Measurements from ENCODE around the gene RBM20. TPM values are rescaled to one million over a fixed set of nuclear protein-coding genes. Genes with fewer than 3 reads are reported as not detected.

RBM20 gene
- total and polyA plus RNA-seq, 2 of the 13 experiments (the other 11 are each of a cell fraction or from before 2014, with no cell fraction given), result 0.02 to 0.22 TPM

DNA sequence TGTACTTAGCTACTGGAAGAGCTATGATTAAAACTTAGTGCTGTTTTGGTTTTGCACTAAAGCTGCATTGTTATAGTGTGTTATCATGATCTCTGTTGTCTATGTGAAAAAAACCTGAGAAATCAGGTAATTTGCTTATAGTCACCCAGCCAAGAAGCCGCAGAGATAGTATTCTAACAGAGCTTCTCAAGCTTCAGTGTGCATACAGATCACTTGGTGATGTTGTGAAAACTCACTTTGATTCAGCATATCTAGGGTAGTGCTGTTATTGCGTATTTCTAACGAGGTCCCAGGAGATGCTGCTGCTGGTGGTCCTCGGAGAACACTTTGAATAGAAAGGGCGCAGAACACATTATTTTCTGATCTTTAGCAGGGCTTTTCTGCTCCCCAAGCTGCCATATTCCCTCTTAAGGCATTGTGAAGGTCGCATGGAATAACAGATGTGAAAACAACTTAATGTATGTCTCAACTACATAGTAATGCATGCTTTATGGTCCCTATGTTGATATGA, 159.2 kb downstream of the RBM20 start:
- no peak overlapping the region for H3K27ac ChIP-seq (ENCODE audit: extremely low read length, insufficient read depth, low read length)
- in situ Hi-C loops (cut with HindIII; ENCODE audit: extremely low pct_ligation_motif_present, low pct_unique_long_range_greater_than_20kb), result no loop called here

DNA sequence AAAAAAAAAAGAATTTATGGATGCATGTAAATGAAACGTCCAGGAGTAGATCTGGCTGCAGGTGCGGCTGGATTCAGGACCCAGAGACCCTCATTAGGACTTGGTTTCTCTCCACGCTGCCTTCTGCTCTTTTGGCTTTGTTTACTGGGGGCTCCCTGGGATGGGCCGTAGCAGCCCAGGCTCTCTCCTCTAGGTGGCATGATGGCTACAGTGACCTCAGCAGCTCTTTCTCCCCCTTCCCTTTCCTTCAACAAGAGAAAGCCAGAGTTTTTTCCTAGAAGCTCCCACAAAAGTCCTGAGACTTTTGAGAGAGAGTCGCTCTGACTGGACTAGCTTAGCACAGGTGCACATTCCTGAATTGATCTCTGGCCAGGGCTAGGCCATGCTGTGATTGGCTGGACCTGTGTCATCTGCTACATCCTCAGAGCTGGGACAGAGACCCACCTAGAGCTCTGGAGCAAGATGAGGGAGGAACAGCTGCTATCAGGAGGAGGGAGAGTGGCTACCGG, 159.7 kb downstream of the RBM20 start:
- Histone ChIP-seq H3K79me2 (ENCODE audit: insufficient read depth, low read length) (no peaks in the 10 kb centered on the region), H3K27me3 (ENCODE audit: control insufficient read depth in 1 of 2, insufficient read depth in 2 of 2, low read length in 2 of 2) (peaks cover 0 to 3% of the 10 kb centered on the region in 2 experiments; a peak in 1 of 5 replicates), H3K27ac (ENCODE audit: extremely low read length, insufficient read depth, low read length) (no peak overlapping the region), H2AFZ (ENCODE audit: low read length) (peak overlapping the region; percentile 16), H3K9ac (ENCODE audit: insufficient read depth, low read depth, low read length) (no peak overlapping the region), H3K4me3 (replicated peaks in 1 of 3; ENCODE audit: insufficient read depth in 1 of 3, low read depth in 2 of 3, low read length in 3 of 3) (peak overlapping the region in 1 of 3 experiments; percentile 12; a peak in 1 of 6 replicates), H3K4me2 (ENCODE audit: low read depth, low read length) (peak overlapping the region; percentile 61), H3K9me3 (ENCODE audit: low read length) (no peaks in the 10 kb centered on the region), H3K4me1 (ENCODE audit: insufficient read depth, low read length) (peaks cover 22% of the 10 kb centered on the region), H3K36me3 (replicated peaks in 1 of 2; ENCODE audit: control insufficient read depth in 1 of 2, insufficient read depth in 2 of 2, low read length in 2 of 2) (no peaks in the 10 kb centered on the region), H4K20me1 (ENCODE audit: insufficient read depth, low read length) (no peaks in the 10 kb centered on the region)
- intact Hi-C loops (cut with micrococcal nuclease; ENCODE audit: unreplicated experiment), result loop anchor here (1.0 to 5.0 kb wide), 3 partner anchors 57 to 89 kb away; partner anchors contain the start of gene PDCD4
- FAIRE-seq (peak; percentile 79), DNase-seq (ENCODE audit: low spot score) (peak; percentile 45), ATAC-seq (peak; percentile 95)
- 4% methylated on average over 6 of the region's 6 CpGs for WGBS (ENCODE audit: low lambda C conversion rate)
- in situ Hi-C loops (cut with HindIII; ENCODE audit: extremely low pct_ligation_motif_present, low pct_unique_long_range_greater_than_20kb), result no loop called here
- ChIA-PET CTCF (ENCODE audit: low intra/inter-chr PET ratio, low total read pairs) (interaction anchor here (2.2 kb wide), 1 partner anchor 90 kb away, joined by 19 read pairs; no protein-coding TSS in a partner anchor), POLR2A (interaction anchor here (0.8 to 3.0 kb wide), 6 partner anchors 40 to 115 kb away, joined by 3 to 16 read pairs (median 8); partner anchors contain the start of genes BBIP1, PDCD4 and SHOC2)
- BruUV-seq (replicated peaks), result no TSS peak
- TF ChIP-seq, protein P1, sequence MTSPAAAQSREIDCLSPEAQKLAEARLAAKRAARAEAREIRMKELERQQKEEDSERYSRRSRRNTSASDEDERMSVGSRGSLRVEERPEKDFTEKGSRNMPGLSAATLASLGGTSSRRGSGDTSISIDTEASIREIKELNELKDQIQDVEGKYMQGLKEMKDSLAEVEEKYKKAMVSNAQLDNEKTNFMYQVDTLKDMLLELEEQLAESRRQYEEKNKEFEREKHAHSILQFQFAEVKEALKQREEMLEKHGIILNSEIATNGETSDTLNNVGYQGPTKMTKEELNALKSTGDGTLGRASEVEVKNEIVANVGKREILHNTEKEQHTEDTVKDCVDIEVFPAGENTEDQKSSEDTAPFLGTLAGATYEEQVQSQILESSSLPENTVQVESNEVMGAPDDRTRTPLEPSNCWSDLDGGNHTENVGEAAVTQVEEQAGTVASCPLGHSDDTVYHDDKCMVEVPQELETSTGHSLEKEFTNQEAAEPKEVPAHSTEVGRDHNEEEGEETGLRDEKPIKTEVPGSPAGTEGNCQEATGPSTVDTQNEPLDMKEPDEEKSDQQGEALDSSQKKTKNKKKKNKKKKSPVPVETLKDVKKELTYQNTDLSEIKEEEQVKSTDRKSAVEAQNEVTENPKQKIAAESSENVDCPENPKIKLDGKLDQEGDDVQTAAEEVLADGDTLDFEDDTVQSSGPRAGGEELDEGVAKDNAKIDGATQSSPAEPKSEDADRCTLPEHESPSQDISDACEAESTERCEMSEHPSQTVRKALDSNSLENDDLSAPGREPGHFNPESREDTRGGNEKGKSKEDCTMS (CRISPR knock-in tag; conservative IDR thresholded peaks at IDR 0.05), result no peak
- no peak for TF ChIP-seq KAT7 (CRISPR knock-in tag; IDR thresholded peaks at IDR 0.05; ENCODE audit: borderline replicate concordance)
- TF ChIP-seq RXRB (CRISPR knock-in tag; IDR thresholded peaks at IDR 0.05; ENCODE audit: borderline replicate concordance), result peak; percentile 25; the same call in 1 of the 2 replicates
- TF ChIP-seq ZNF33B (CRISPR knock-in tag; IDR thresholded peaks at IDR 0.05), result no peak
- TF ChIP-seq, protein P2, sequence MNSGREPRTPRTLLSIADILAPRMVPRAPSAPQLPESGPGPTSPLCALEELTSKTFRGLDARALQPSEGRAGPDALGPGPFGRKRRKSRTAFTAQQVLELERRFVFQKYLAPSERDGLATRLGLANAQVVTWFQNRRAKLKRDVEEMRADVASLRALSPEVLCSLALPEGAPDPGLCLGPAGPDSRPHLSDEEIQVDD (CRISPR knock-in tag; IDR thresholded peaks at IDR 0.05; ENCODE audit: borderline replicate concordance), result no peak
- no peak for TF ChIP-seq ZNF234 (CRISPR knock-in tag; conservative IDR thresholded peaks at IDR 0.05)

More for the DNA sequence above, 159.2 kb downstream of the RBM20 start:
- intact Hi-C loops (cut with micrococcal nuclease; ENCODE audit: unreplicated experiment), result loop anchor here (2.0 to 5.0 kb wide), 2 partner anchors 56 to 69 kb away; partner anchors contain the start of gene PDCD4
- Histone ChIP-seq H3K9ac (ENCODE audit: insufficient read depth, low read depth, low read length) (no peak overlapping the region), H3K4me2 (ENCODE audit: low read depth, low read length) (peak overlapping the region; percentile 61), H3K79me2 (ENCODE audit: insufficient read depth, low read length) (no peaks in the 10 kb centered on the region), H3K9me3 (ENCODE audit: low read length) (no peaks in the 10 kb centered on the region), H4K20me1 (ENCODE audit: insufficient read depth, low read length) (no peaks in the 10 kb centered on the region), H3K4me1 (ENCODE audit: insufficient read depth, low read length) (peaks cover 22% of the 10 kb centered on the region), H3K4me3 (replicated peaks in 1 of 3; ENCODE audit: insufficient read depth in 1 of 3, low read depth in 2 of 3, low read length in 3 of 3) (0 out of 6 replicates have a peak overlapping the region, but pooled peaks of 1 of the 3 experiments have one; percentile 12), H3K27me3 (ENCODE audit: control insufficient read depth in 1 of 2, insufficient read depth in 2 of 2, low read length in 2 of 2) (peaks cover 0 to 3% of the 10 kb centered on the region in 2 experiments; a peak in 1 of 5 replicates), H2AFZ (ENCODE audit: low read length) (no peak overlapping the region), H3K36me3 (replicated peaks in 1 of 2; ENCODE audit: control insufficient read depth in 1 of 2, insufficient read depth in 2 of 2, low read length in 2 of 2) (no peaks in the 10 kb centered on the region)
- ChIA-PET POLR2A (interaction anchor here (2.5 to 3.0 kb wide), 3 partner anchors 42 to 115 kb away, joined by 10 to 16 read pairs (median 15); partner anchors contain the start of genes BBIP1, PDCD4 and SHOC2), CTCF (ENCODE audit: low intra/inter-chr PET ratio, low total read pairs) (interaction anchor here (2.2 kb wide), 1 partner anchor 90 kb away, joined by 19 read pairs; no protein-coding TSS in a partner anchor)
- no peak for FAIRE-seq
- no peak for DNase-seq (ENCODE audit: low spot score)
- 27% methylated on average over 6 of the region's 6 CpGs for WGBS (ENCODE audit: low lambda C conversion rate)
- no TSS peak for BruUV-seq (replicated peaks)
- TF ChIP-seq ESRRA (CRISPR knock-in tag; IDR thresholded peaks at IDR 0.05; ENCODE audit: low read depth), result no peak
- no peak for TF ChIP-seq NR2C2 (CRISPR knock-in tag; IDR thresholded peaks at IDR 0.05; ENCODE audit: borderline replicate concordance)
- TF ChIP-seq MTA1 (CRISPR knock-in tag; IDR thresholded peaks at IDR 0.05; ENCODE audit: borderline replicate concordance), result no peak
- TF ChIP-seq NFE2 (CRISPR knock-in tag; IDR thresholded peaks at IDR 0.05), result no peak
- TF ChIP-seq, protein P3, sequence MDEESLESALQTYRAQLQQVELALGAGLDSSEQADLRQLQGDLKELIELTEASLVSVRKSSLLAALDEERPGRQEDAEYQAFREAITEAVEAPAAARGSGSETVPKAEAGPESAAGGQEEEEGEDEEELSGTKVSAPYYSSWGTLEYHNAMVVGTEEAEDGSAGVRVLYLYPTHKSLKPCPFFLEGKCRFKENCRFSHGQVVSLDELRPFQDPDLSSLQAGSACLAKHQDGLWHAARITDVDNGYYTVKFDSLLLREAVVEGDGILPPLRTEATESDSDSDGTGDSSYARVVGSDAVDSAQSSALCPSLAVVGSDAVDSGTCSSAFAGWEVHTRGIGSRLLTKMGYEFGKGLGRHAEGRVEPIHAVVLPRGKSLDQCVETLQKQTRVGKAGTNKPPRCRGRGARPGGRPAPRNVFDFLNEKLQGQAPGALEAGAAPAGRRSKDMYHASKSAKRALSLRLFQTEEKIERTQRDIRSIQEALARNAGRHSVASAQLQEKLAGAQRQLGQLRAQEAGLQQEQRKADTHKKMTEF (CRISPR knock-in tag; IDR thresholded peaks at IDR 0.05), result no peak
- no peak for TF ChIP-seq ZNF761 (CRISPR knock-in tag; conservative IDR thresholded peaks at IDR 0.05)
- TF ChIP-seq MIER2 (CRISPR knock-in tag; IDR thresholded peaks at IDR 0.05), result no peak
- no peak for ATAC-seq
